Keratinocyte (primary cell): ENCODE measurements around the gene ATL1. TPM values are rescaled to one million over a fixed set of nuclear protein-coding genes. Genes with fewer than 3 reads are reported as not detected.

Source experiments
- DNase-seq: peaks from one replicate; pipeline ENCODE4 v3.0.0-alpha.2; 2011; ENCODE audit warnings: low read depth, missing footprints, low spot score
- FAIRE-seq: peaks from 2 replicates; lab custom pipeline; 2011; peaks lifted over from hg19 to GRCh38; lab: Jason Lieb, UNC
- H2AFZ ChIP-seq: 2 replicates; pipeline ENCODE4 v1.6.0; 2012; ENCODE audit warnings: low read length, control low read depth, inconsistent platforms; ENCODE audit not compliant: control insufficient read depth
- H3K27ac ChIP-seq: 2 replicates; pipeline ENCODE4 v1.5.1; 2011; ENCODE audit warnings: low read length; ENCODE audit not compliant: control insufficient read depth, insufficient read depth
- H3K27me3 ChIP-seq: 3 replicates; pipeline ENCODE4 v1.6.0; 2011; ENCODE audit warnings: low read length; ENCODE audit not compliant: control insufficient read depth, insufficient read depth; ENCODE audit errors: extremely low read depth
- H3K36me3 ChIP-seq, 2 experiments: 2 replicates in 1 of 2; 3 replicates in 1 of 2; pipeline ENCODE4 v1.5.1; 2011; ENCODE audit warnings: low read length in 2 of 2, mild to moderate bottlenecking in 1 of 2; ENCODE audit not compliant: control insufficient read depth in 2 of 2, insufficient read depth in 2 of 2; ENCODE audit errors: extremely low read depth in 1 of 2
- H3K4me1 ChIP-seq: 3 replicates; pipeline ENCODE4 v1.5.1; 2011; ENCODE audit warnings: low read length; ENCODE audit not compliant: control insufficient read depth, insufficient read depth; ENCODE audit errors: extremely low read depth
- H3K4me2 ChIP-seq: 3 replicates; pipeline ENCODE4 v1.6.0; 2011; ENCODE audit warnings: low read depth, low read length; ENCODE audit not compliant: control insufficient read depth, insufficient read depth; ENCODE audit errors: extremely low read depth
- H3K4me3 ChIP-seq, 3 experiments: fragments of 200-600 bp in 1 of 3; sonication (generic) in 1 of 3; 2 replicates in 2 of 3; 3 replicates in 1 of 3; pipeline ENCODE4 v1.5.1; 2011 to 2016; ENCODE audit warnings: low read length in 3 of 3, mild to moderate bottlenecking in 3 of 3, control low read depth in 2 of 3, inconsistent platforms in 1 of 3, low read depth in 1 of 3, mixed read lengths in 1 of 3, mixed run types in 1 of 3, moderate library complexity in 1 of 3; ENCODE audit not compliant: control insufficient read depth in 2 of 3, insufficient read depth in 2 of 3; ENCODE audit errors: extremely low read depth in 1 of 3
- H3K79me2 ChIP-seq: 2 replicates; pipeline ENCODE4 v1.6.0; 2012; ENCODE audit warnings: low read length; ENCODE audit not compliant: control insufficient read depth, insufficient read depth
- H3K9ac ChIP-seq: 3 replicates; pipeline ENCODE4 v1.6.0; 2011; ENCODE audit warnings: low read length; ENCODE audit not compliant: control insufficient read depth, insufficient read depth; ENCODE audit errors: extremely low read depth
- H3K9me1 ChIP-seq: 3 replicates; pipeline ENCODE4 v1.6.0; 2011; ENCODE audit warnings: low read length; ENCODE audit not compliant: control insufficient read depth, insufficient read depth; ENCODE audit errors: extremely low read depth
- H3K9me3 ChIP-seq: 2 replicates; pipeline ENCODE4 v1.5.1; 2012; ENCODE audit warnings: low read depth, low read length; ENCODE audit not compliant: control insufficient read depth
- H4K20me1 ChIP-seq: 3 replicates; pipeline ENCODE4 v1.6.0; 2011; ENCODE audit warnings: low read length; ENCODE audit not compliant: control insufficient read depth, insufficient read depth; ENCODE audit errors: extremely low read depth
- EZH2 ChIP-seq: IDR thresholded peaks from one replicate; pipeline ENCODE4 v1.6.1; 2012; ENCODE audit warnings: inconsistent platforms, mild to moderate bottlenecking, low read length, moderate library complexity
- dilution Hi-C: fragments of 300-500 bp; cut with MboI; formaldehyde crosslinking; loops from one replicate; pipeline ENCODE4 v1.7.0; 2020; ENCODE audit warnings: low sequenced_read_pairs; ENCODE audit not compliant: extremely low pct_ligation_motif_present
- polyA plus RNA-seq, 5 experiments: library from polyadenylated mRNA; depleted of rRNA in 3 of 5; stranded (reverse) in 3 of 5; stranded (forward) in 1 of 5; unstranded in 1 of 5; fragments of >200 nt; gene quantifications; 1 replicate in 1 of 5; 2 replicates in 3 of 5; 3 replicates in 1 of 5; pipeline versions ENCODE4 v1.2.1 to v1.2.3, GENCODE V29; 2011 to 2012; ENCODE audit warnings: missing spikeins in 2 of 5, low read depth in 1 of 5, low replicate concordance in 1 of 5
- TF ChIP-seq, protein P1 (sequence below), 3 experiments: IDR thresholded peaks in 1 of 3; conservative IDR thresholded peaks in 1 of 3; optimal IDR thresholded peaks in 1 of 3; 2 replicates in 2 of 3; 3 replicates in 1 of 3; pipeline versions ENCODE3 to v1.5.1; 2011; ENCODE audit warnings: low read length in 3 of 3, mild to moderate bottlenecking in 3 of 3, moderate library complexity in 2 of 3, control low read depth in 1 of 3, inconsistent platforms in 1 of 3; ENCODE audit not compliant: insufficient read depth in 2 of 3; ENCODE audit errors: extremely low read depth in 1 of 3

Gene ATL1
- polyA plus RNA-seq, 1 donor (not counting 4 experiments of a cell fraction or from before 2014, with no cell fraction given): 3.6 TPM

DNA sequence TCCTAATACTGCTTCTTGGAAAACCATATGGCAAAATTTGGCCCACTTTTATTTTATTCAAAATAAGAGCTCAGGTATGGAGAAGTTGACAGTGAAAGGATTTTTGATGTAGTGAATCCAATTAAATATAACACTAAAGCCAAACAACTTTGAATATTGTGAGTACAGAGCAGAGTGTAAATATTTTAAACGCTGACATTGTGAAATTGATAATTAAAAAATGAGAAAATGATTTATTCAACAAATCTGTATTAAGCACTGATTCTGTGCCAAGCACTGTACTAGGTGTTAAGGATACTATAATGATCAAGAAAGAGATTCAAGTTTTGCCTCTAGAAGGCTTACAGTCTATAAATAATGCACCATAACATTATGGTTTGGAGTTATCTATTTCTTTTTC is 50.5 kb downstream of the ATL1 start:
- Histone ChIP-seq H2AFZ (no peak overlapping the region), H3K36me3 (no peaks in the 10 kb centered on the region), H3K9me1 (no peaks in the 10 kb centered on the region), H3K4me1 (no peaks in the 10 kb centered on the region), H3K4me3 (no peak overlapping the region), H3K27me3 (no peaks in the 10 kb centered on the region), H3K27ac (no peak overlapping the region), H3K79me2 (no peaks in the 10 kb centered on the region), H3K9me3 (no peaks in the 10 kb centered on the region), H3K4me2 (no peak overlapping the region), H3K9ac (no peak overlapping the region), H4K20me1 (no peaks in the 10 kb centered on the region)
- TF ChIP-seq EZH2: no peak
- TF ChIP-seq, protein P1, sequence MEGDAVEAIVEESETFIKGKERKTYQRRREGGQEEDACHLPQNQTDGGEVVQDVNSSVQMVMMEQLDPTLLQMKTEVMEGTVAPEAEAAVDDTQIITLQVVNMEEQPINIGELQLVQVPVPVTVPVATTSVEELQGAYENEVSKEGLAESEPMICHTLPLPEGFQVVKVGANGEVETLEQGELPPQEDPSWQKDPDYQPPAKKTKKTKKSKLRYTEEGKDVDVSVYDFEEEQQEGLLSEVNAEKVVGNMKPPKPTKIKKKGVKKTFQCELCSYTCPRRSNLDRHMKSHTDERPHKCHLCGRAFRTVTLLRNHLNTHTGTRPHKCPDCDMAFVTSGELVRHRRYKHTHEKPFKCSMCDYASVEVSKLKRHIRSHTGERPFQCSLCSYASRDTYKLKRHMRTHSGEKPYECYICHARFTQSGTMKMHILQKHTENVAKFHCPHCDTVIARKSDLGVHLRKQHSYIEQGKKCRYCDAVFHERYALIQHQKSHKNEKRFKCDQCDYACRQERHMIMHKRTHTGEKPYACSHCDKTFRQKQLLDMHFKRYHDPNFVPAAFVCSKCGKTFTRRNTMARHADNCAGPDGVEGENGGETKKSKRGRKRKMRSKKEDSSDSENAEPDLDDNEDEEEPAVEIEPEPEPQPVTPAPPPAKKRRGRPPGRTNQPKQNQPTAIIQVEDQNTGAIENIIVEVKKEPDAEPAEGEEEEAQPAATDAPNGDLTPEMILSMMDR (optimal IDR thresholded peaks at IDR 0.05 in 1 of 3, IDR thresholded peaks at IDR 0.05 in 1 of 3, conservative IDR thresholded peaks at IDR 0.05 in 1 of 3; ENCODE audit: extremely low read depth in 1 of 3, insufficient read depth in 2 of 3, low read length in 3 of 3): no peak
- FAIRE-seq: no peak
- dilution Hi-C loops: no loop called here
- DNase-seq: no peak

DNA sequence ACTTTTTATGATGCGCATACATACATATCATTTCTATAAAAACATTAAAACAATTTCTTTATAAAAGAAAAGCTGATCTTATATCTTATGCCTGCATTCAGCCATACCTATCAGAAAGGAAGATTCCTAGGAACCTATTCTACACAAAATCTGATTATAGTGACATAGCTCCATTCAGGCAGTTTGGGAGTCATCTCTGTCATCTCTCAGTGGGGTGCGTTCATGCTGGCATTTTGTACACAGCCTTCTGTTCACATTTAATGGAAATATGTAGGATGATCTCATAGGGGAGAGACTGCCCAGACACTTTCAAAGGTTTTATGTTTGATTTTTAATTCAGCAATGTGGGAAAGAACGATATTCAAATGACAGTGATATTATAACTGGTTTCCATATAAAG is 52.9 kb downstream of the ATL1 start:
- Histone ChIP-seq H4K20me1 (no peaks in the 10 kb centered on the region), H3K27ac (no peak overlapping the region), H3K4me3 (no peak overlapping the region), H3K9me3 (no peaks in the 10 kb centered on the region), H3K9me1 (no peaks in the 10 kb centered on the region), H3K79me2 (no peaks in the 10 kb centered on the region), H3K27me3 (no peaks in the 10 kb centered on the region), H3K9ac (no peak overlapping the region), H3K4me1 (no peaks in the 10 kb centered on the region), H3K4me2 (no peak overlapping the region), H2AFZ (no peak overlapping the region), H3K36me3 (no peaks in the 10 kb centered on the region)
- no peak for TF ChIP-seq EZH2
- TF ChIP-seq, protein P1 (optimal IDR thresholded peaks at IDR 0.05 in 1 of 3, IDR thresholded peaks at IDR 0.05 in 1 of 3, conservative IDR thresholded peaks at IDR 0.05 in 1 of 3; ENCODE audit: extremely low read depth in 1 of 3, insufficient read depth in 2 of 3, low read length in 3 of 3): no peak
- FAIRE-seq: no peak
- no peak for DNase-seq
- dilution Hi-C loops: no loop called here
